NCI-H1694 (cell line): Measurements from ENCODE around the gene C1orf210.

ENCODE experiments used
- DNase-seq: peaks from one replicate; lab custom pipeline; 2025; lab: John Stamatoyannopoulos, UW

C1orf210 gene

DNA sequence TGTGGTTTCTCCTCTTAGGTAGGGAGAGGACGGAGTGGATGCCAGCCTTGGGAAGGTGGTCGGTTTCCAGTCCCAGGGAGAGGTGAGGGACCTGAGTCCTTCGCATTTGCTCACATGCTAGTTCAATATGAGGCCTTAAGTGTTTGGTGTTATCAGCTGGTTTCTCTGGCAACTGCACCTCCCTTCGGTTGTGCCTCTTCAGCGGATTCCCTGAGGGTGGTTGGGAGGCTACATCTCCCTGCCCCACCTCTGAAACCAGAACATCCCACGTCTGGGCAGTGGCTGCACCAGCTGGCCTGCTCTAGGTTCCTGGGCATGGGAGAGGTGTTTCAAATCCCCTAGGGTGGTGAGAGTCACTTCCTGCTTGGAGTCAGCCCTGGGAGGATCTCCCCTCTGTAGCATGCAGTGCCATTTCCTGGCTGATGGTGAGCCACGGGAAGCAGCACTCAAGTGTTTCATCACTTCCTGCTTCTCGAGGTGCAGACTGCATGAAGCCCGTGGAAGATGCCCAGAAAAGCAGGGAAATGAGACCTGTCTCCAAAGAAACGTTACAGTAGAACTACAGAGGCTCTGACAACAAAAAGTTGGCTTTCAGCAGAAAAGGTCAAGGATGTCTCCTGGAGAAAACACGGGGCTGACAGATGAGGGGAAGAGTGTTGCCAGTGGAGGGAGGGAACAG is 11.1 kb downstream of the C1orf210 start:
- no peak for DNase-seq

GRCh38 chr1:43273708-43274107 is 11.7 kb downstream of the C1orf210 start:
- no peak for DNase-seq

- DNase-seq = no peak
These were observed 12.5 kb downstream of the C1orf210 start for GRCh38 chr1:43272576-43273571.

DNA sequence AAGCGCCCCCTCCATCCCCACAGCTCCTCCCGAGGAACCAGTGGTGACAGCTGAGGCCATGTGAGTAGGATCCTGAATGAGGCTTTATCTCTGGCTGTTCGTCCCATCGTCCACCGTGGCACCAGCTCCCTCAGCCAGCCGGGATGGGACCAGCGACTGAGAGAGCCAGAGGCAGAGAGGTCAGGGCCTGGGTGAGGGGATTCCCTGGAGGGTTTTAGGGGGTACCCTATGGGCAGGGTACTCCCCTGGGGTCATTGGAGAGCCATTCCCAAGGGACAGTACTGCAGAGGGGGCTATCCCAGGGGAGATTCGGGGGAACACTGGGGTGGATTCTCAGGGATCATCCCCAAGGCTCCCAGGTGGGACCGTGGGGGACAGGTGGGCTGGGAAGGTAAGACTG is 13.2 kb downstream of the C1orf210 start:
- DNase-seq = no peak

DNA sequence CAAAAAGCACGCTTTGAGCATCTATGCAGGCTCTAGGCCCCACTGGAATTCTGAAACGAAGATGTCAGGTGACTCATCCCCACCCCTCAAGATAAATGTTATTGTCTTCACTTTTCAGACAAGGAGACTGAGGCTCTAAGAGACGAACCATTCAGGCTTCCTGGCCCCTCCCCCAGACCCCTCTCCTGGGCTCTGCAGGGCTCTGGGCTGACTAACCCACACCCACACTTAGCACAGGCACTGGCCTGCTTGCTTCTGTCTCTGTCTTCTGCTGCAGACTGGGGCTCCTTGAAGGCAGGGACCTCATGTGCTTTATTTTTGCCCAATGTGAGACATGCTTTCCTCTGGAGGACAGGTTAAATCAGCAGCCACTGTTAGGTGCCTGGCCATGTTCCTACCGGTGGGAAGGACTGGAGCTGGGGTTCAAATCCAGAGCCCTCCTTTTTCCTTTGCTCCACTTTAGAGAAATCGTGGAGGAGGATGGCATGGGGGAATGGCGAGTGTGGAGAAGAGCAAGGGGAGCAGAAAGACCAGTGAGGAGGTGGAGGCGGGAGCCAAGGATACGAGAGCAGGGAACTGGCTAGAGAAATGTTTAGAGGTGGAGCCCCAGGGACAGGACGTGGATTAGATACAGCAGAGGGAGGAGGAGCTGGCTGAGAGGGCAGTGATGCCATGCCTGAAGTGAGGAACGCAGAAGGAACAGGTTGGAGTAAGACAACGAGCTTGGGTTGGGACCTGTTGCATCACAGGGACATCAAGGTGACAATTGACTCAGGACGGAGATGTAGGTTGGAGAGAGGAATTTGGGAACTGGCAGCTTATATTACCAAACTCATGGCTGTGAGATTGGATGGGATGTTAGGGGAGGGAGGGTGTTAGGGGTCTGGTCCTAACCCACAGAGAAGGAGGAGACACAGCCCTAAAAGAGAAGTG is 13.9 kb downstream of the C1orf210 start:
- no peak for DNase-seq

- DNase-seq = no peak
These were observed 14.8 kb downstream of the C1orf210 start for GRCh38 chr1:43270421-43271095.

- DNase-seq = no peak
These were observed 15.6 kb downstream of the C1orf210 start, which contains the start of gene TMEM125 for GRCh38 chr1:43269627-43270375. Gene TMEM125, plus strand, starts transcription at chr1:43269983. Its CDS starts 2,740 bp downstream, at chr1:43272723.

DNA sequence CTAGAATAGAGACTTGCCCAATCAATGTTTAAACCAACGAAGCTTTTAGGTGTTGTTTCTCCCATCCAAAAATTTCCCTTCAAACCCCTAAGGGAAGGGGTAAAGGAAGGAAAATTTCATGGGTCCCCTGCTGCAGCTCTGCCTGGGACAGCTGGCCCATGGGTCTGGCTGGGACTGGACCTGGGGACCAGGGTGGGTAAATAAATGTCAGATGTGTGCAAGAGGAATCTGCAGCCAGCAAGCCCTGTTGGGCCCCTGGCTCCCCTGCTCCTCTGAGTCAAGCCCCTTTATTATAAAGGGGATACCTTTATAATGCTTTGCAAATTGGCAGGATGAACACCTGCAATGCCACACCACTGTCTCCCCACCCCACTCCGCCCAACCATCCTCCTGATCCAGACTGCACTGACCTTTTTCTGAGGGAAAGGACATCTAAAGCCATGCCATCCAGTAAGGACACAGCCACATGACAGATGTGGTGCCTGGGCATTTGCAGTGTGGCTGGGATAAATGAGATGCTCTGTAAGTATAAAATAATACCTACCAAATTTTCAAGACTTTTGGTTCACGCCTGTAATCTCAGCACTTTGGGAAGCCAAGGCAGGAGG is 17.5 kb downstream of the C1orf210 start:
- no peak for DNase-seq

- DNase-seq = no peak
These were observed 18.0 kb downstream of the C1orf210 start for GRCh38 chr1:43267291-43267805.

GRCh38 chr1:43266881-43267280 is 18.5 kb downstream of the C1orf210 start:
- DNase-seq = no peak

DNA sequence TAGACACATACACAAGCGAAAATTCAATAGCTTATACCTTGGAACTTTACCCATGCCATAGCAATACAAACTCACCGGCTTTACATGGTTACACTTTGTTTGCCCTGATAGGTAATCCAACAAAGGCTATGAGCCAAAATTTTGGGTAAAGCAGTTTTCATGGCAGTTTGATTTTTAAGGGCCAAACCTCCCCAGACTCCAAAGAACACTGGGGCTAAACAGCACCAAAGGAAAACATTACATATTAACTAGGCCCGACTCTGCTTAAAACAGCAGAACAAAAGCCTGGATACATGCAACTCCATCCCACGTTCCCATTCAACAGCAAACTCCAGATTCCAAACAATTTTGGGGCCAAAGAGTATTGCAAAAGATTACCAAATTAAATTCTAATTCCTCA is 19.9 kb downstream of the C1orf210 start:
- DNase-seq = no peak

- DNase-seq = no peak
These were observed 27.0 kb downstream of the C1orf210 start for GRCh38 chr1:43258370-43258769.

- DNase-seq = no peak
These were observed 28.5 kb downstream of the C1orf210 start for GRCh38 chr1:43256675-43257570.

DNA sequence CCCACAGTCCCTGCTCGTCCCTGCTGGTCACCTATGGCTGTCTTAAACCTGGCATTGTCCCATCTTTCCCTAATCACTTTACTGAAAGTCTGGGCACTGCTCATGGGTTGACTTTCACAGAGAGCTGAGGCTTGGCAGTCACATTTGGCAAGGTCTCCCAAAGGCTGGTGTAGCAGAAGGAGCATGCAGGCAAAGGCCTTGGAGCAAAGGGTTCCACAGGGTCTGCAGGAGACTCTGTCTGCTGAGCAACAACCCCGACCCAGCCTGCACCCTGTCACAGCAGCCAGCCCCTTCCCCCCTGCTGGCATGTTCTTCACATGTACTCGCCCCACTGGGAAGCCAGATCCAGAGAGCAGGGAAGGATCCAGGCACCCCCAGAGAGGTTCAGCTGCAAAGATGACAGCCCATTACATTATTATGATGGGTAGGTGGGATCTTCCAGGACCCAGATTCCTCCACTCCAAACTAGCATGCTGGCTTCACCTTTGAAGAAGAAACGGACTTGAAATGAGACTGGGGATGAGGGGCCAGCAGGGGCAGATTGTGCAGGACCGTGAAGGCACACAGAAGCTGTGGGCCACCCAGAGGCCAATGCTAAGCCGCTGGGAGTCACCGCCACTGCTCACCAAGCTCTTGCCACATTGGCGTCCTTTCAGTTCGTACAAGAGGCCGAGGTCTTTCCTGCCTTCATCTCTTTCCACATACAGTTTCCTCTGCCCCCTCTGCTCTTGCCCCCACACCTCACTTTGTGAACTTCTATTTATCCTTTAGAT is 29.8 kb downstream of the C1orf210 start:
- no peak for DNase-seq

GRCh38 chr1:43253876-43254275 is 31.5 kb downstream of the C1orf210 start:
- no peak for DNase-seq

GRCh38 chr1:43253173-43253572 is 32.2 kb downstream of the C1orf210 start:
- DNase-seq = no peak

- no peak for DNase-seq
These were observed 33.2 kb downstream of the C1orf210 start for GRCh38 chr1:43252225-43252624.

- DNase-seq = no peak
These were observed 34.4 kb downstream of the C1orf210 start for GRCh38 chr1:43251024-43251423.
